HG03521 (cell line): Measurements from ENCODE around the gene NKX2-8.
A peak's percentile ranks its signal among the peaks of the same experiment; 100 is the strongest.
"Not testable (repeated sequence)": the region's sequence is repeated elsewhere in the genome, so short reads cannot be mapped to it uniquely, and the experiment has no call there.

Experiments
- ATAC-seq: cut with Tn5 transposase; IDR thresholded peaks from one replicate; pipeline ENCODE4 v1.9.1; 2021; ENCODE audit warnings: mild to moderate bottlenecking, moderate library complexity; ENCODE audit not compliant: unreplicated experiment

Gene NKX2-8

GRCh38 chr14:36580141-36580855, 2.1 kb downstream of the NKX2-8 start:
- no peak for ATAC-seq

GRCh38 chr14:36579573-36580140, 2.8 kb downstream of the NKX2-8 start:
- ATAC-seq = no peak

- no peak for ATAC-seq
Measured at GRCh38 chr14:36579001-36579555, 3.3 kb downstream of the NKX2-8 start.

- no peak for ATAC-seq
Measured at GRCh38 chr14:36570065-36570464, 12.3 kb downstream of the NKX2-8 start.

GRCh38 chr14:36556811-36557433, 25.5 kb downstream of the NKX2-8 start:
- ATAC-seq = no peak

- no peak for ATAC-seq
Measured at GRCh38 chr14:36555998-36556743, 26.2 kb downstream of the NKX2-8 start.

GRCh38 chr14:36553656-36554260, 28.7 kb downstream of the NKX2-8 start:
- peak; percentile 54 for ATAC-seq

- ATAC-seq = no peak
Measured at GRCh38 chr14:36550899-36551298, 31.5 kb downstream of the NKX2-8 start.

GRCh38 chr14:36544280-36544679, 38.1 kb downstream of the NKX2-8 start:
- ATAC-seq = not testable (repeated sequence)

- ATAC-seq = no peak
Measured at GRCh38 chr14:36538051-36538450, 44.4 kb downstream of the NKX2-8 start.
